ENCODE data around the gene FAM83F.

FAM83F gene

DNA sequence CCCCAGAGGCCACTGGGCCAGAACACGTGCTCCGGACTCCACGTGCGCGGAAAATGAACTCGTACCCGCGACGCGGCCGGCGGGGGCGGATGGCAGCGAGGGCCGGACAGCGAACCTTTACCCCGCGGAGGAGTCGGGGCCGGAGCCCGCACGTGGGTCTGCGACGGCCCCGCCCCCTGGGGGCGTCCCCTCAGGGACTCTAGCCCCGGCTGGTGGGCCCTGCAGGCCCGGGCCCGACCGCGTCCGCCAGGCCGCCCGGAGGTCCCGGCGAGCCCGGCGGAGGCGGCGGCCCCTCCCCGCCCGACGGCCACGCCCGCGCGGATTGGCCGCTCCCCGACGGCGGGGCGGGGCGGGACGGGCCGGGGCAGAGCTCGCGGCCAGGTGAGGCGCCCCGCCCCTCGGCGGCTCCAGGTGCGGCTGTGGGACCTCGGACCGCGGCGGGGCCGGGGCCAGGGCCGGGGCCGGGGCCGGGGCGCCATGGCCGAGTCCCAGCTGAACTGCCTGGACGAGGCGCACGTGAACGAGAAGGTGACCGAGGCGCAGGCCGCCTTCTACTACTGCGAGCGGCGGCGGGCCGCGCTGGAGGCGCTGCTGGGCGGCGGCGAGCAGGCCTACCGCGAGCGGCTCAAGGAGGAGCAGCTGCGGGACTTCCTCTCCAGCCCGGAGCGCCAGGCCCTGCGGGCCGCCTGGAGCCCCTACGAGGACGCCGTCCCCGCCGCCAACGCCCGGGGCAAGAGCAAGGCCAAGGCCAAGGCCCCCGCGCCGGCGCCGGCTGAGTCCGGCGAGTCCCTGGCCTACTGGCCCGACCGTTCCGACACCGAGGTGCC lies at the start of gene FAM83F:
Gene FAM83F (plus strand): TSS at position 389 of the 827 bp plus-strand sequence. CDS start 89 bp downstream, at position 478.
- DNase-seq = peak; percentile 23 to 25

DNA sequence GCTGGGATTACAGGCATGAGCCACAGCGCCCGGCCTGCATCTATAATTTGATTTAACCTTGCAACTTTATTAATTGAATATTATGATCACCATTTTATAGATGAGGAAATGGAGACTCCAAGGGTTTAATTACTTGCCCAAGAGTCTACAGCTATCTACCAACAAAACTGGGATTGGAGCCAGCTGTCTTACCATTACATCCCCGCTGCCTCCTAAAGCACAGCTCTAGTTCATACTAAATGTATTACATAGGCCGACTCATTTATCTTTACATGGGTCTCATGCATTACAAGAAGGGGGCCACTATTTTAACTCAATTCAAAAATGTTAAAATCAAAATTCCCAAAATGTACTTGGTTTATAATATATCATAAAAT lies 48.6 kb upstream of the FAM83F start:
- no peak for DNase-seq

DNA sequence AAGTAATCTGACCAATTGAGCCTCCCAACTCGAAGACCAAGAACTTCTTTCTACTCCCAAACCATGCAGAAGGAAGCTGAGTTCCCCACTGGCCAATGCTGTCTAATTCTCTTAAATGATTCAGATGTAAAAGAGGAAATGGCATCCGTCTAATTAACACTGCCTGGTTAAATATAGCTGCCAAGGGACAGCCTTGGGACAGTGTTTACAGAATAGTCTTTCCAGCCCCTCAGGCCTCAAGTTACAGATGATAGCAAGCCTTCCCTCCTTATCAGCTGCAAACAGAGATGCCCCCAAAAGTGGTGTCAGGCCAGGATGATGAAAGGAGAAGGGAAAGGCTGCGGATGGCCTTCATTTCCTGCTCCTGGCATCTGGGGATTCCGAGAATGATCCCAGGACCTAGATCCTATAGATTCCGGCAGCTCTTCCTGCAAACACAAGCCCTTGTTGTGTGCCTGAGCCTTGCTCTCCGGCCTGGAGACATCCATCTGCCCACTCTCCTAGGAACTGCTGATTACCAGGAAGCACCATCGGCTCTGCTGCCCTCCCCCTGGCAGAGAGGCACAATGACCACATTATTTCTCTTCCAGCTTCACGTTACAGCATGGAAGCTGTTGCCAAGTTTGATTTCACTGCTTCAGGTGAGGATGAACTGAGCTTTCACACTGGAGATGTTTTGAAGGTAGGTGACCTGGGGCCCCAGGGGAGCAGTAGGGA lies 48.1 kb upstream of the FAM83F start:
- no peak for DNase-seq

DNA sequence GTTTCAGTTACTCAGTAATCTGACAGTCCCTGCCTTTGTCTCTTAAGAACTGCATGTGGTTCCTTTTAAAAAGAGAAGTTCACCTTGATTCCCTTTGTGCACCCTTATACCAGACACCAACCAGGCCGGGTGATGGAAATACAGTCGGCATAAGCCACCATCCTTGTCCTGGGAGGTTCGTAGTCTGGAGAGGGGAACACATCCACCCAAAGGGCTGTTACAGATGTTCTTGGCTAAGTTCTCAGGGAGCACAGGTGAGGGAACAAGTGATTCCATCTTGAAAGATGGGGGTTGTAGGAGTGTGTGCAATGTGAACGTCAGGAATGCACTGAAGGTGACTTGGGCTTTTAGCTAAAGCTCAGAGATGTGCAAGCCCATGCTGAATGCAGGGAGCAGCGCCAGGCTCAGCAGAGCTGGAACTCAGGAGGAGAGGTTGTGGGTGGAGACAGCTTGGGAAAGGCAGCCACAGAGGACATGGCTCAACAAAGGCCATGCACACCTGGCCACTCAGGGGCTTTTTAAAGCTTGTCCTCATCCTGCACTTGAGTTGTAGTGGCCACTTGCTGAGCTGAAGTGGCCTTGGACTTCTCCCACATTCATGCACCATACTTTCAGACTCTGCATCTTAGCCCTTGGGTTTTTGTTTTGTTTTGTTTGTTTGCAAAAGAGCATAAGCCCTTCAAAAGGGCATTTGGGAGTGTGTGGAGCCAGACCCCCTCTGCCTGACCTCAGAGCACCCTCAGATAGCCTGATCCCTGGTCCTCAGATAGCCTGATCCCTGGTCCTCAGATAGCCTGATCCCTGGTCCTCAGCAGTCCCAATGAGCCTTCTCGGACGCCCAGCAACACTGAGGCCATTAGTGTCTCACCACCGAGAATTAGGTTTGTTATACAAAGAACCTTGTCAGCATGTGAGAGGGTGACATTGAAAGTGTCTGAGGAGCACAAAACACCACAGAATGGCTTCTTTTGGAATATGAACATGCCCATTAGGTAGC lies 47.2 kb upstream of the FAM83F start:
- no peak for DNase-seq

DNA sequence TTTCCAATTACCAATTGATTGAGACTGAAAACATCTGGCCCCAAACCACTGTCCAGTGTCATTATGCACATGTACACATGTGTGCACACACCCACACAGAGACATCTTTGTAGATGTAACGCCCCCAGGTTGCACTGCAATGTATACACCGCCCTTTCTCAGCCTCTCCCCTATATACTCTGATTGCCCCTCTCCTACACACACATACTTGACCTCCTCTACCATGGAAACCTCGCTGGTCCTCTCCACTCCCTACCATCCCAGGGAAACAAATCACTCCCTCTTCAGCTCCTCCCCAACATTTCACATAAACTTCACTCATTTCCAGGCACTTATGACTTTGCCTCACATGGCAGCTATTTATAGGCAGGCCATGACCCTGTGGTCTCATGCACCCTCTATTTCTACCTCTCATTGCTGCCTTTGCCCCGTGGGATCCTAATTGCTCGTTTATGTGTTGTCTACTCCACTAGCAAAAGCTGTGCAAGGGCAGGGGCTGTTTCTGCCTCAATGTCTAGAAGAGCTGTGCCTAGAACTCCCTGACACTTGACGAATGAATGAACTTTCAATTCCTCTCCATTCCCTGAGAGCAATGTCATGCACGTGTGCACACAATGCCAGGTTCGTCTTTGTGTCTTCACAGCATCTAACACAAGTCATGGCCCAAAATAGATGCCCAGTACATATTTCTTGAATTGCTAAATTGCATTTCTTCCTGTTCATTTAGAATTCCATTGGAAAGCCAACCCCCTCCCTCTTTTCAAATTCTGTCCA lies 44.6 kb upstream of the FAM83F start:
- DNase-seq = no peak

DNA sequence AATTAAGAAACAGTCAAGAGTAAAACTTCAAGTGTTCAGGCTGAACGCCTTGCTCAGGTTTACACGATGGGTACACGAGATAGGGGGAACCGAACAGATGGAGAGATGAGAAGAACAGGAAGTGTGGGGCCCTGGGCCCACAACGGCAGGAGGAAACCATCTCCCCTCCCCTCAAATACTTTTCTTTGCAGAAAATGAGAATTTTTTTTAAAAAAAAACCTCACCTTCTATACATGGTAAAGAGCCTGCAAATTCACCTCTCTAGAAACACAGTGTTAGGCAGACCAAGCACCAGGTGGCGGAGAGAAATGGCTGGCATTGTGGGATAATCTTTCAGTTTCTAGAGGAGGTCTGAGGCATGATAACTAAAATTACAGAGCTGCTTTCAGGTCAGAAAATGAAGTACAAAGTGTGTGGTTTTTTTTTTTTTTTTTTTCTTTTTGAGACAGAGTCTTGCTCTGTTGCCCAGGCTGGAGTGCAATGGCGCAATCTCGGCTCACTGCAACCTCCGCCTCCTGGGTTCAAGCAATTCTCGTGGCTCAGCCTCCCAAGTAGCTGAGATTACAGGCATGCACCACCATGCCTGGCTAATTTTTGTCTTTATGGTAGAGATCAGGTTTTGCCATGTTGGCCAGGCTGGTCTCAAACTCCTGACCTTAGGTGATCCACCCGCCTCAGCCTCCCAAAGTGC lies 43.0 kb upstream of the FAM83F start:
- peak in 1 of 2 experiments; percentile 53 for DNase-seq

DNA sequence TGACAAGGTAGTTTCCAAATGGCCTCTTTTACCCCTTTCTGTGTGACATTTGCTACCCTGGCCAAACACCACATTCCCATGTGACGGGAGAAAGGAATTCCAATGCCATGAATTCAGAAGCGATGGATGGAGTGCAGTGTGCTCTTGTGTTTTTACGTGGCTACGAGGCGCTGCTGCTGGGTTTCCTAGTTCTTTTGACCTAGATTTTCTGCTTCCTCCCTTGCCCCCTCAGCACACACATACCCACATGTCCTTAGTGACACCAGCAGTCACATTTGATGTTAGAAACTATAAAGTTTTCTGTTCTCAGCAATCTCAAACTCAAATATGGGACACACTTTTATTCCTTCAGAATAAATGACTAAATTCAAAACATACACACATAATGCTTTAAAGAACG lies 42.4 kb upstream of the FAM83F start:
- no peak for DNase-seq

DNA sequence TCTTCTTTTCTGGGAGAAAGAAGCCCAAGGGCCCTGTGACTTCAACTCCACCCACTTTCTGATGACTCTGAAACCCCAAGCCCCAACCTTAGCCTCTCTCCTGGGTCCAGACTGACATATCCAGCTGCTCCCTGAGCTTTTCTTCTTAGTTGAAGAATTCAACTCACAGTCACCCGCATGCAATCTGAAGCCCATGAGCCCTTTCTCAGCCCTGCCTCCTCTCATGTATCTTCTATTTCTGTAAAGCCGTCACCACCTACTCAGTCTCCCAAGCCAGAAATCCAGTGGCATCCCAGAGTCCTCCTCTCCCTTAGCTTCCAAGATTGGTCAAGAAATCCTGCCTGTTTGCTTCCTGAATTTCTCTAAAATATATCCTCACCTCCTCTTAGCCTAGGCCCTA lies 41.7 kb upstream of the FAM83F start:
- DNase-seq = no peak

DNA sequence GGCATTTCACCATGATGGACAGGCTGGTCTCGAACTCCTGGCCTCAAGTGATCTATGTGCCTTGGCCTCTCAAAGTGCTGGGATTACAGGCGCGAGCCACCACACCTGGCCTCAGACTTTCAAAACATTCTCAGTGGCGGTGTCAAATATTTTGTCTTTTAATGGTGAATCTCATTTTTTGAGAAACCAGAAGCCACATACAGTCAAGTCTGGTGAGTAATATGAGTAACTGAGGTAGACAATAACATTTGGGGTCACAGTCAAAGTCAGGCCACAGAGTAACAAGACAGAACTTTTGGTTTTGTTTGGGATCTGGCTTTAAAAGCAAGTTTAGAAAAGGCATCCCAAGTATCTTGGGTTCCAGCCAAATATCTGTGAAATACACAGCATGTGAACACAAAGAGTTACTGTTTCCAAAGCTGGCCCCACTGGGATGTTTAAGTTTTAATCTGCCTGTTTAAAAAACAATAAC lies 40.1 kb upstream of the FAM83F start:
- DNase-seq = peak in 1 of 2 experiments; percentile 45

DNA sequence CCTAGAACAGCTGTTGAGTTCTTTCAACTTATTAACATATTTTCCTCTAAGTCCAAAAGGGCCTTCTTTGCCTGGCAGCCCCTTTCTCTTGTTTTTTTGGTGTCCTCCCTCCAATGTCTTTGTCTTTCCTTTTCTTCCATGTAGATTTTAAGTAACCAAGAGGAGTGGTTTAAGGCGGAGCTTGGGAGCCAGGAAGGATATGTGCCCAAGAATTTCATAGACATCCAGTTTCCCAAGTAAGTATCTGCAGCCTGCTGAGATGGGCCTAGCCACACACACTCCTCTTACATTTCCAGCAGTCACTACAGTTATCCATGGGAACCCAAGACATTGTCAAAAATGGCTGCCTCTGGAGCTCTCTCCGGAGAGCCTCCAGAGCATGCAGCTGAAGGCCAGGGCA lies 39.1 kb upstream of the FAM83F start:
- no peak for DNase-seq

DNA sequence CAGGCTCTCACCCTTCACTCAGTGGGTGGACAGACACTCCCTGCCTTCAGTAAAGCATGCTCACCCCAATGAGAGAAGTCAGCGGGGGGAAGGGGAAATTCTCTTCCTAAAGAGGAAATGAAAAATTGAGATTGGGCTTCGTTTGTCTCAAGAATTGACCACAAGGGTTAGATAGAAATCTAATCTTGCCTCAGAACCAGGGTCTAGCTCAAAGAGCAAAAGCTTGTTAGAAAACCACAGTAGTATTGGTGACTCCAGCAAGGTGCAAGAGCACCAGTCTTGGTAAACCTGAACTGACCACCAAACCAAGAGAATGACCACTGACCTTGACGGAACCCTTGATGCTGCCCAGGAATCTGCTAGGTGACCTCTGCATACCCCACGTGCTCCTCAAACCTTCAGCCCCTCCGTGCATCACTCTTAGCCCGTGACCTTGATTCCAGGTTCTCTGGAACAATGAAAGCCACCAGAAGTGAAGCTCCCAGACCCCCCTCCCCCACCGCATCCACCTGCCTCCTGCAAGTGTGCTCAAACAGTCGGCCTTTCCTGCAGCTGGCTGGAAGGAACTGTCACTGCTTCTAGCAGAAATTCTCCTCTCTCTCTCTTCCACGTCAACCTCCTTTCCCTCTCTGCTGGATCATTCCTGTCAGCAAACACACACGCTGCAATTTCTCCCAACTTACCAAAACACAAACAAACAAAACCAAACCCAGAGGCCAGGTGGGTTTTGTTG lies 37.7 kb upstream of the FAM83F start:
- DNase-seq = no peak

DNA sequence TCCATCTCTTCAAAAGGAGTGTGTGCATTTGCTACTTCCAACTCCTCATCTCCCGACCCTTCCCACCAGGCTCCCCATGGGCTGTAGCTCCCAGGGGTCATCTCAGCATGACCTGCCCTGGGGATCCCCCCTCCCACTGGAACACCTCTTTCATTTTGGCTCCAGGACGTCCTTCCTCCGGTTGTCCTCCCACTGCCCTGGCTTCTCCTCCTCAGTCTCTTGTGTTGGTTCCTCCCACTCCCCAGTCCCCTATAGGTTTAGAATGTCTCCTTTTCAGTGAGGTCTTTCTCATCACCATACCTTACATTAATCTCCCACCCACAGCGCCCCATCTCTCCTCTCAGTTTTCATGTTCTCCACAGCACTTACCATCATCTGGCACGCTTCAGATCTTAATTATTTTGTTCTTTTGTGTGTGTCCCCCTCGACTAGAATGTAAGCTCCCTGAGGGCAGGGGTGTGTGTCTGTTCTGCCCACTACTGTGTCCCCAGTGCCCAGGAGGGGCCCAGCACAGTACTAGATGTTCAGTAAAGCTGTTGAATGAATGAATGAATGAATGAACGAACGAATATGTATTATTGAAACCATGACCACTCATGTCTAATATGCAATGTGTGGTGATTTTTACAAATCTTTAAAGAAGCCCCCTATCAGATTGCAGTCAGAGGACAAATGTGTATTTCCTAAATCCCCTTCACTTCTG lies 36.6 kb upstream of the FAM83F start:
- DNase-seq = no peak

DNA sequence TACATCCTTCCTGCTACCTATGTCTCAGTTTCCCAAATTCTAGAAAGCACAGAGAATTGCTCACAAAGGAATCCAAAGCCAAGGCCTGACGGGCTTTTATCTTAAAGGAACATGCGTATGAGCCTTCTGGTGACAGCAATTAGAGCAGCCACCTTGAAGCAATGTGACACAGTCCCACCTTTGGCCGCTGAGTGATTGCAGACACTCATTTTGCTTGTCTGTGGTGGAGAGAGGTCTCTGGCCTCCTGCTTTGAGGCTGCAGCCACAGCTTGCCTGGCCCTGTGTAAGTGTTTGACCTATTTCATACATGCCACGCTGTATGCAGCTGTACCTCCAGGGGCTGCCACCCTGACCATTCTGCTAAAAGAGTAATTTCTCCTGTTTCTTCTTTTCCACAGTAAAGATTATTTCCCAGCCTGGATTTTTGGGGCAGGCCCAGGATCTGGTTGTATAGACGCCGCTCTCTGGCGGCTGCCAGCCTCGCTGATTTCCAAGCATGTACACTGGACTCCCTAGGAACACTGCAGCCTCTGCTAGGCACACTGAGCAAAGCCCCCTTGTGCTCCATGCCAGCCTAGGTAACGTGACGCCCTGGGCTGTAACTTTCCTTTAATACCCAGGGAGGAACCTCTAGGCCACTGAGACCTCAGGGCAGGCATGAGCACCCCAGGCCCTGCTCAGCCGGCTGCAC lies 35.7 kb upstream of the FAM83F start:
- DNase-seq = no peak

DNA sequence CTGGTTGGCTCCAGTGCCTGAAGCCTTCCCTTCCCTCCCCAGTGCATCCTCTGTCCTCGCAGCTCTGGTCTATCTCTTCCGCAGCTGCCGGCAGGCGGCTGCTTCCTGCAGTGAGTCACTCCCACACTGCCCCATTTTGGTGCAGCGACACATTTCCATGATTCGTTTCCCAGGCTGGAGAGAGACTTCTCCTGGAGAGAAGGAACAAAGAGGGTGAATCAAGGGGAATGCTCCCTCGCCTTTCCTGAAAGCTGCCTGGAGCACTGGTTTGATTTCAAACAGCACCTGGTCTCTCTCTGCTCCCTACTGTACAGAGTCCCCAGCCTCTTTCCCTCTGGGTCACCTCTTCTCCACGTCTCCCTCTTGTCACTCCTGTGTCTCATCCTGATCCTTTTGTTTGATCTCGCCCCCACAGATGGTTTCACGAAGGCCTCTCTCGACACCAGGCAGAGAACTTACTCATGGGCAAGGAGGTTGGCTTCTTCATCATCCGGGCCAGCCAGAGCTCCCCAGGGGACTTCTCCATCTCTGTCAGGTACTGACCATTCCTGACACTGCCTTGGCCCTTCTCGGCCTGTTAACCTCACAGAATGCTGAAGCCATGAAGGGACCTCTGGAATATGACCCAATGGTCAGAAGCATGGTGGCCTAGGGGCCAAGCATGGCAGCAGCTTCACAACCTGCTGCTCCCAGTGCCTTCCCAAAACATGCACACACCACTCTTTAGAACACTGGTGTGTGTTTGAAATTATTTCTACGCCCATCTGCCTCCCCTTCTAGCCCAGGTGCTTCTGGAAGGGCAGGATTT lies 34.9 kb upstream of the FAM83F start, which contains the start of gene TMA7B:
Gene TMA7B (plus strand): TSS at position 758 of the 808 bp plus-strand sequence. CDS start 3,978 bp downstream, outside the sequence.
- DNase-seq = peak in 1 of 2 experiments; percentile 46

DNA sequence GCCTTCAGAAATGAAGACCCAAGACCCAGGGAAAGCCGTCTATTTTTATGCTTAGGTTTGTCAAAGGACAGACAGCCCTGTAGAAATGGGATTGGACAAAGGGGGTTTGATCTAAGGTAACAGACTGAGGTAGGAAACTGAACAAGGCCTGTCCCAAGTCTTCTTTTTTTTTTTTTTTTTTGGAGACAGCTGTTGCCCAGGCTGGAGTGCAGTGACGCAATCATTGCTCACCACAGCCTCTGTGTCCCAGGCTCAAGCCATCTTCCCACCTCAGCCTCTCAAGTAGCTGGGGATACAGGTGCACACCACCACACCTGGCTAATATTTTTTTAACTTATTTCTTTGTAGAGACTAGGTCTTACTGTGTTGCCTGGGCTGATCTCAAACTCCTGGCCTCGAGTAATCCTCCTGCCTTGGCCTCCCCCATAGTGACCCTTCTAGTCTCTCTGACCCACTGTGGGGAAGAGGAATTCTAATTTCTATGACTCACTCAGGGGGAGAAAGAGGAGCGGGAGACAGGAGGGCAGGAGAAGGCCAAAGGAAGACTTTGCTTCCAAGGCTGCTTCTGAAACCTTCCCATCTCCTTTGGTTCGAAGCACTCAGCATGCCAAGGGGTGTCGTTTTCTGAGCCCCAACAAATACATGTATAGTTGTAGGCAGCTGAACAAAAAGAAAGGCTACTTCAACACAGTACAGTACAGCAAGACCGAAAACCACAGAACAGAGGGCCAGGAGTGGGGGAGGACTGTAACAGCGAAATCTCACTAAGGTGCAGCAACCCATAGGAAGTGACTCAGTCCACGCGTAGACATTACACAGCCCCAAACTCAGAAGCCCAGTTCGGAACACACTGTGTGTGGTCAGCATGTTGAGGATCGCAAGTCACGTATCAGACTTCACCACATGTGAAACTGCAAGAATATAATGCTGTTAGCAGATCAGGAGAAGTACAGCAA lies 33.7 kb upstream of the FAM83F start:
- peak; percentile 69 to 83 for DNase-seq

DNA sequence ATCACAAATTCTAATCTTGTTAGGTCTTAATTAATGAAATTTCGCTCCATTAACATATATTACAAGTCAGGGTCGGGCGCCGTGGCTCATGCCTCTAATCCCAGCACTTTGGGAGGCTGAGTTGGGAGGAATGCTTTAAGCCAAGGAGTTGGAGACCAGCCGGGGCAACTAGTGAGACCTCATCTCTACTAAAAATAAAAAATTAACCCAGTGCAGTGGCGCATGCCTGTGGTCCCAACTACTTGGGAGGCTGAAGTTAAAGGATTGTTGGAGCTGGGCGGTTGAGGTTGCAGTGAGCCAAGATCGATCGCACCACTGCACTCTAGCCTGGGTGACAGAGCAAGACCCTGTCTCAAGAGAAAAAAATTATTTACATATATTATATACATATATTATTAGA lies 32.7 kb upstream of the FAM83F start:
- DNase-seq = no peak

DNA sequence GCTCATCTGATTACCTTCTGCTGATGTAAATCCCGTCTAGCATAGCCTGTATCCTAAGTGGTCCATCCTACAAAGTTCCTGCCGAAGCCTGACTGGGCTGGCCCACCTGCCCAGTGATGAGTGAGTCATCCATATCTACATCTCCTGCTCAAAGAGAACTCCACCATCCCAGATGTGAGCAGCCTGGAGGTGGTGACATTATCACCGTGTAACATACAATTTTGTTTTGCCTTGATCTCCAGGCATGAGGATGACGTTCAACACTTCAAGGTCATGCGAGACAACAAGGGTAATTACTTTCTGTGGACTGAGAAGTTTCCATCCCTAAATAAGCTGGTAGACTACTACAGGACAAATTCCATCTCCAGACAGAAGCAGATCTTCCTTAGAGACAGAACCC lies 29.0 kb upstream of the FAM83F start:
- no peak for DNase-seq

Data from activated CD4-positive, alpha-beta T cell treated with anti-CD3 and anti-CD28 coated beads, Interleukin-2, amount 50 U/mL, for 48 hours (primary cell).